C4-2B (cell line): ENCODE results near the gene ADAMTSL1.

ENCODE experiments used
- ZFX ChIP-seq: fragments of 450-650 bp; IDR thresholded peaks from 2 replicates; pipeline ENCODE4 v1.6.1; 2017
- TF ChIP-seq, protein P1 (sequence below): fragments of 450-650 bp; conservative IDR thresholded peaks from 2 replicates; pipeline ENCODE4 v1.5.1; 2017; ENCODE audit warnings: mild to moderate bottlenecking

DNA sequence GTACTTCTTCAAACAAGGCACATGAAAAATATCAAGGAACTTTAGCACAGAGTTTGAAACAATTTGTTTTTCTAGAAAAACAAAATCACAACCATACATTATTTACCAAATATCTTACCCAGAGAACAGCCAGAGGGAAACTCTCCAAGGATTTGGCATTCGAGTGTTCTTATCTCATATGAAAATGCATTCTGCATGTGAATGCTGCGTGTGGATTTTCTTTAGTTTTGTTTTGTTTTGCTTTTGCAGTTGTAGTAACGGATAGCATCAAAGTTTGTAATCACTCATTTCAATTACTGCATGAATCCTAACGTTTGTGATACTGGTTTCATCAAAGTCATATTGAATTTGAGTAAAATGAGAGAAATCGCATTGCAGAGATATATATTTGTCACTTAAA lies 28.0 kb downstream of the ADAMTSL1 start:
- TF ChIP-seq, protein P1, sequence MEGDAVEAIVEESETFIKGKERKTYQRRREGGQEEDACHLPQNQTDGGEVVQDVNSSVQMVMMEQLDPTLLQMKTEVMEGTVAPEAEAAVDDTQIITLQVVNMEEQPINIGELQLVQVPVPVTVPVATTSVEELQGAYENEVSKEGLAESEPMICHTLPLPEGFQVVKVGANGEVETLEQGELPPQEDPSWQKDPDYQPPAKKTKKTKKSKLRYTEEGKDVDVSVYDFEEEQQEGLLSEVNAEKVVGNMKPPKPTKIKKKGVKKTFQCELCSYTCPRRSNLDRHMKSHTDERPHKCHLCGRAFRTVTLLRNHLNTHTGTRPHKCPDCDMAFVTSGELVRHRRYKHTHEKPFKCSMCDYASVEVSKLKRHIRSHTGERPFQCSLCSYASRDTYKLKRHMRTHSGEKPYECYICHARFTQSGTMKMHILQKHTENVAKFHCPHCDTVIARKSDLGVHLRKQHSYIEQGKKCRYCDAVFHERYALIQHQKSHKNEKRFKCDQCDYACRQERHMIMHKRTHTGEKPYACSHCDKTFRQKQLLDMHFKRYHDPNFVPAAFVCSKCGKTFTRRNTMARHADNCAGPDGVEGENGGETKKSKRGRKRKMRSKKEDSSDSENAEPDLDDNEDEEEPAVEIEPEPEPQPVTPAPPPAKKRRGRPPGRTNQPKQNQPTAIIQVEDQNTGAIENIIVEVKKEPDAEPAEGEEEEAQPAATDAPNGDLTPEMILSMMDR, result no peak
- no peak for TF ChIP-seq ZFX
